Nucleus accumbens (tissue), 56 donors: Measurements from ENCODE around the gene NCBP1.
"Not testable (repeated sequence)": the region's sequence is repeated elsewhere in the genome, so short reads cannot be mapped to it uniquely, and the experiment has no call there.

ENCODE experiments used
- DNase-seq, 56 donors: peaks; one replicate each; lab custom pipeline; 2025; lab: John Stamatoyannopoulos, UW

NCBP1 gene

DNA sequence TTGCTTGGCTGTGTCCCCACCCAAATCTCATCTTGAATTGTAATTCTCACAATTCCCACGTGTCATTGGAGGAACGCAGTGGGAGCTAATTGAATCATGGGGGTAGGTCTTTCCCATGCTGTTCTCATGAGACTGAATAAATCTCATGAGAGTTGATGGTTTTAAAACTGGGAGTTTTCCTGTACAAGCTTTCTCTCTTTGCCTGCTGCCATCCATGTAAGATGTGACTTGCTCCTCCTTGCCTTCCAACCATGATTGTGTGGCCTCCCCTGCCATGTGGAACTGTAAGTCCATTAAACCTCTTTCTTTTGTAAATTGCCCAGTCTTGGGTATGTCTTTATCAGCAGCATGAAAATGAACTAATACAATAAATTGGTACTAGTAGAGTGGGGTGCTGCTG is 13.6 kb upstream of the NCBP1 start:
- DNase-seq = not testable (repeated sequence)

DNA sequence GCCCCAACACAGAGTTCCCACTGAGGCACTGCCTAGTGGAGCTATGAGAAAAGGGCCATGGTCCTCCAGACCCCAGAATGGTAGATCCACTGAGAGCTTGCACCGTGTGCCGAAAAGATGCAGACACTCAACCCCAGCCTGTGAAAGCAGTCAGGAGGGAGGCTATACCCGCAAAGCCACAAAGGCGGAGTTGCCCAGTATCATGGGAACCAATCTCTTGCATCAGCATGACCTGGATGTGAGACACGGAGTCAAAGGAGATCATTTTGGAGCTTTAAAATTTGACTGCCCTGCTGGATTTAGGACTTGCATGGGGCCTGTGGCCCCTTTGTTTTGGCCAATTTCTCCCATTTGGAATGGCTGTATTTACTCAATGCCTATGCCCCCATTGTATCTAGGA is 11.1 kb upstream of the NCBP1 start:
- not testable (repeated sequence) for DNase-seq

DNA sequence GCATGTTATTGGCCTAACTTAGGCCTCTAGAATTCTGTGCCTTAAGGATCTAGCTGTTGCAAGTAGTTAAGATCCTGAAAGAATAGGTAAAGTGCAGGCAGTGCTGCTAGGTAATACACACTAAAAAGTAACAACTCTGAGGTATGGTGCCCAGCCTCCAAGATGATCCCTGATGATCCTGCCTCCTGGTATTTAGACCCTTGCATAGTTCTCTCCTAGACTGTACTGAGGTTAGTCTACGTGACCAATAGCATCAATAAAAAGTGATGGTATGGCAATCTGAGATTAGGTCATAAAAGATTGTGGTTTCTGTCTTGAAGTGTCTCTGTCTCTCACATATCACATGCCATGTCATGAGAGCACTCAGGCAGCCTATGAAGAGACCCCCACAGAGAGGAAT is 9.7 kb upstream of the NCBP1 start:
- no peak for DNase-seq

DNA sequence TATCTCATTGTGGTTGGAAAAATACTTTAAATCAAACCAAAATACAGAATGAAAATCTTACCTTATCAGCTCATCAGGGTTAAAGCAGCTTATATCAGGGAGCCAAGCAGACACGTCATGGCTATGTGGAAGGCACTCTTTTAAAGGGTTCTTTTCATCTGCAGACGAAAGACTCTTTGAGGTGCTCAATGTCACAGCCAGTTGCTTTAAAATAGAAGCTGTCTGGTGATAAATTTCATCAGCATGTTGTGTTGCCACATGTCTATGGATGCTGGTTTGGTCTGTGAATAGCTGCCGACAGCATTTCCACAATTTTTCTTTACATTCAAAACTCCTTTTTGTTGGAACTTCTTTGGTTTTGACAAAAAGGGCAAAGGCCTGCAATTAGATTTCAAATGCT is 8.0 kb upstream of the NCBP1 start:
- no peak for DNase-seq

DNA sequence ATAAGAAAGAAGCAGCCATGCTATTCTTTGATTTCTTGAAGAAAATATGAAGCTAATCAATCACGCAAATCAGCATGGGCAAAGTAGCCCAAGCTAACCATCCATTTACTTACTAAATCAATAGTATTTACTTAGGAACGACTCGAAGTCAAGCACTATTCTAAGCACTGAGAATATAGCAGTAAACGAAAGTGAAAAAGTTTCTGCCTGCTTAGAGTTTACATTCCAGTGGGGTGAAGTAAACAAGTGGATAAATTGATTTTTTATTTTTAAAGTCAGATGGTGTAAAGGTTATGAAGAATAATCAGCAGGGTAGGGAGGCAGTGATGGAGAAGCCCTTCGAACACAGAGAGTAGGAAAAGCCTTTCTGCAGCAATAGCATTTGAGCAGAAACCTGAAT is 6.0 kb upstream of the NCBP1 start:
- no peak for DNase-seq

DNA sequence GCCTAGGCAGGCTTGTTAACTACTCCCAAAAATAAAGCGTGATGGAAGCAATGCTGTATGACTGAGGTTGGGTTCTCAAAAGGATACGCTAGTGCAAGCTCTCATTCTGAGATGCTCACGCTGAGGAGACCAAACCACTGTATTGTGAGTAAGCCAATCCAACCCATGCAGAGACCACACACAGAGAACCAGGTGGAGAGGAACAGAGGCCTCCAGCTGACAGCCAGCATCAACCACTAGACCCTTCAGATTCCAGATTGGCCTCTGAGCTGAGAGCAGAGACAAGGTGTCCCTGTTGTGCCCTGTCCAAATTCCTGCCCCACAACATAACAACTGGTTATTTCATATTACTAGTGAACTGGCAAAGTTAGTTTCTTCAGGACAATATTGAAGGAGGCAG is 5.0 kb upstream of the NCBP1 start:
- DNase-seq = no peak

DNA sequence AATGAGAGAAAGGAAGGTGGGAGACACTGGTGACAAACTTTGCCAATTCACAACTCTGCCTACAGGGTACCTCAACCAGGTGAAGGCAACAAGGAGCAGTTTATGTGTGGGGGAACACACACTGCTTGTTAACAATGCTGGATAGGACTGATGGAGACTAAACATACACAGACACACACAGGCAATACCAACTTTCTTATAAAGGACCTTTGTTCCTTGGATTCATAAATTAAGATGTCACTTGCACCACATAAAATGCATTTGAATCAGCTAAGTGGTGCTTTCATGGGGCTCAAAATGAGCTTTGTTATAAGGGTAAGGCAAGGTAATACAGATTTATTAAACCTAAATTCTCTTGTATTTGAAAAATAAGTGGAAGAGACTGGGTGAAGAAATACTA is 4.5 kb upstream of the NCBP1 start:
- DNase-seq = no peak

DNA sequence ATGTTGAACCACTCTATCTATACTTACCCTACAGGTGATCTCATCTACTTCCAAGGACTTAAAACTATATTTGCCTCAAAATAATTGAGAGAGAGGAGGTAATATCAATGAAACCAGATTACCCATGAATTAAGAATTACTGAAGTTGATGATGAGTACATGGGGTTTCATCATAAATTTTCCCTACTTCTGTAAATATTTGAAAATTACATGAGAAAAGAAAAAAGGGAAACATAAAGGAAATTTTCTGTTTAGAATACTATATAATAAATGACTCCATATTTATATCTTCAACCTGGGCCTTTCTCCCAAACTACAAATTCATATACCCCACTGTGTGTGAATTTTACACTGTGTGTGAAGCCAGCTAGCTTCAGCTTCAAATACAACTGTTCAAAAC is 3.0 kb upstream of the NCBP1 start:
- DNase-seq = no peak

DNA sequence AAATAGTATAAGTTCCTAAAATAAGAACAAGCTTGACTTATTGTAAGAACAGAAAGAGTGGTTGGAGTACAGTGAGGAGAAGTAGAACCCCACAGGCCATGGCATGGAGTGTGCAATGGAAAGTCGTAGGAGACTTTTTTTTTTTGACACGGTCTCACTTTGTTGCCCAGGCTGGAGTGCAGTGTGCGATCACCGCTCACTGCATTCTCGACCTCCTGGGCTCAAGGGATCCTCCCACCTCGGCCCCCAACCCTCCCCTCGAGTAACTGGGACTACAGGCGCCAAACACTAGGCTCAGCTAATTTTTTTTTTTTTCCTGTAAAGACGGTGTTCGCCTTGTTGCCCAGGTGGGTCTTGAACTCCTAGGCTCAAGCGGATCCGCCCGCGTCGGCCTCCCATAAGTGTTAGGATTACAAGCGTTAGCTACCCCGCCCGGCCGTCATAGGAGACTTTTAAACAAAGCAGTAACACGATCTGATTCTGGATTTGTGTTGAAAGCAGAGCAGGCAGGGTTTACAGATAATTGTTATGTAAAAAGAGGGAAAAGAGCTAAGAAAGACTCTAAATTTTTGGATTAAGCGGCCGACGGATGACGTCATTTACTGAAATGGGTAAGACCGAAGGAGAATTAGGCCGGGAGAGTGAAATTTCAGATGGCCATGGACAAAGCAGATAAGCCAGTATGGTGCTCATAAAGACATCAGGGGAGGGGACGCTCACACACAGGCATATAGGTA is 1.2 kb upstream of the NCBP1 start:
- DNase-seq = peak in 17 of 56 donors; percentile 1 to 75 (median 40)

DNA sequence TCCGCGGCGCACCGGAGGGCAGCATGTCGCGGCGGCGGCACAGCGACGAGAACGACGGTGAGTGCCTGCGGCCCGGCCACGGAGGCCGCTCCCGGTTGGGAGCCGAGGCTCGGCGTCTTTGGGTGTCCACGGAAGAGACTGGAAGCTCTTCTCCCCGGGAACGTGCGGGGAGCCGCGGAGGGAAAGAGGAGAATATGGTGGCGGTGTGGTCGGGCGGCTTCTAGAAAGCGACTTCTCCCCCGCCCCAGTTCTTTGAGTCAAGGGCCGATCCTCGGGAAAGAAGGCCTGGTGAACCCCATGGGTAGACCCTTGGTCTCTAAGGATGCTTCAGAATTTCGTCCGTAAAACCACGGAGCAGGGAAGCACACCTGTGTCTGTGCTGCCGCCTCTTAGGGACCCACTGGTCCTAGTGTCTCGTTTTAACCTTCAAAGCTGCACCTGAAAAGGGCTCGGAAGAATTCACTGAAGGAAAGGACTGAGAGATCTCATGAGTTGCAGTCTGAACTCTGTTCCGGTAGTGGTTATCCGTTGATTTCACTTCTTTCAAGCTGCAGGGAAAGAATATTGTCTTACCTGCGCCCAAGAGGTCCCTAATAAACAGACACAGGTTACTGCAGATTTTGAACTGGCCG is 354 bp downstream of the NCBP1 start:
- DNase-seq = no peak

DNA sequence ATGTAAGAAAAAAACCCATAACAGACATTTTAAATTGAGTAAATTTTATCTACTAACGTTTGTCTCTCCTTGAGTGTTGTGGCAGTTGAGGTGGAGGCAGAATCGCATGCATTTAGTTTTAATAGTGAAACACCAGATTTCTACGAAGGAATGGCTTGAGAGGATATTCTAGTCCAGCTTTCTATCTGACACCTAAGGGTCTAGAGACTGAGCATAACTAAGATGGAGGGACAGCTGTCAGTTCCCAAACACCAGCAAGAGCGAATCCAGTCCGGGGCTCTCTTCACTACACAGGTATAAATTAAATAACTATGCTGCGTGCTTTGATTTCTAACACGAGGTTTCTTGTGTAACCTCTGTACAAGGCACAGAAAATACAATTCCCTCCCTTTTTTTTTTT is 1.4 kb downstream of the NCBP1 start:
- no peak for DNase-seq

DNA sequence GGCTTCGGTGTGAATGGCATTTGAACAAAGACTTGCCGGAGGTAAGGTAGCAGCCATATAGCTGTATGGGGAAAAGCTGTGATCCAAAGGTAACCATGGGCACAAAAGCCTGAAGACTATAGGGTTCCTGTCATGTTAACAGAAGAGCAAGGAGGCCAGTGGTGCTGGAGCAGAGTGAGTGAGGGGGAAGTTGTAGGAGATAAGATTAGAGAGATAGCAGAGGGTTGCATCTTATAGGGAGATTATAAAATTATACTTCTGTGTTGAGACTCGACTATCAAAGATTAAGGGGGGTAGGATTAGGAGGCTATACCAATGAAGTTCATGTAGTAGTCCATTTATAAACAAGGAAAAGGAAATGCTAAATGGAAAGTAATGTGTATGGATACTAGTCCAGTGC is 3.3 kb downstream of the NCBP1 start:
- no peak for DNase-seq

DNA sequence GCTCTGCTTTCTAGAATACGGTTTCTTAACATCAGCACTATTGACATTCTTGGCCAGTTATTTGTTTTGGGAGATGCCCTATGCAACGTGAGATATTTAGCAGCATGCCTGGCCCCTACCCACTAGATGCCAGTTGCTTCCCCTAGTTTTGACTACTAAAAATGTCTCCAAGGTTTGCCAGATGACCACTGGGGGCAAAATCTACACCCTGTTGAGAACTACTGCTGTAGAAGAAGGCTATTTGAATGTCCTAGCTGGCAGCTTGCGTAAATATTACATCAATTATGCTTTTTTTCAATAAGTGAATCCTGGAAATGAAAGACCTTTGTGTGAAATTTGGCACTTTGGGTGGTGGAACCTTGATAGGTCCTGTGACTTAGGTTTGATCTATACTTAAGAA is 5.0 kb downstream of the NCBP1 start:
- DNase-seq = no peak

DNA sequence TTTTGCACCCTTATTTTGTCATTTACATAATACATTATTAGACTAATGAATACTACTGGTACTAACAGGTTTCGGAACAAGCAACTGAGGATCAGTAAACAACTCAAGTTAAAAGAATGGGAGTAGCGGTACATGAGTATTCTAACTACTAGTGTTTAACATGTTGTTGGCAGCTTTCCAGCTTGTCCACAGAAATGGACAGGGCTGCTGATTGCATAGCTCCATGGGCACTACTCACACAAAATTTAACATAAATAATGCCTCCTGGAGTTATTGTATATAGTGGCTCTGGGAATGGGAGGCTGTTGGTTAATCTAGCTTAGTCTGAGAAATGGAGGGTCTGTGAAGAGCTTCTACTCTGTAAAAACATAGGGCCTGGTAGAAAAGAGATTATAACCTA is 6.7 kb downstream of the NCBP1 start:
- DNase-seq = peak in 1 of 56 donors; percentile 4

DNA sequence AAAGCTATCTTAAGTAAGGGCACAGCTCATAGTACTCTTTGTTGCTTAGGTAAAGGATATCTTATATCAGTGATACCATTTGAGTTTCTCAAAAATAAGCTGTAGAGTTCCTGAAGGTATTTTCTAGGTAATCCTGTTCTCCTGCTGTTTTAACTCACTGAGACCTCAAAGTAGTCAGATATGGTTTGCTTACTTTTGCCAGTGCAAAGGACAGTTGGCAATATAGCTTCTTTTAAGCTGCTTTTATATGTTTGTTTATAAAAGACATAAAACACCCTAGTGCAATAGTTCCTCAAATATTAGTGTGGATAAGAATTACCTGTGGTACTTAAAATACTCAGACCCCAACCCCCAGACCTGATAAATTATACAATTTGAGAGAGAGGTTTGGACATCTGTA is 12.1 kb downstream of the NCBP1 start:
- no peak for DNase-seq

DNA sequence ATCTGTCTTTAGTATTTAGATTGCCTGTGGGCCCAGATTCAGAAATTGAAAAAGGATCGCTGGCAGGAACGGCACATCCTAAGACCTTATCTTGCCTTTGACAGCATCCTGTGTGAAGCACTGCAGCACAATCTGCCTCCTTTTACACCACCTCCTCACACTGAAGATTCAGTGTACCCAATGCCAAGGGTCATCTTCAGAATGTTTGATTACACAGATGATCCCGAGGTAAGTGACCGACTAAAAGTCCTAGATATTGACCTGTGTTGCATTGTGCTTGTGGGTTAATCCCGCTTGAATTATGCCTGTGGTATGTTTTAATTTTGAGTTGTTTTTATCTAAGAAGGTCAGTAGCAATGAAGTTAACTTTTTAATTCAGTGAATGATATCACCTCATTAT is 14.4 kb downstream of the NCBP1 start:
- no peak for DNase-seq

DNA sequence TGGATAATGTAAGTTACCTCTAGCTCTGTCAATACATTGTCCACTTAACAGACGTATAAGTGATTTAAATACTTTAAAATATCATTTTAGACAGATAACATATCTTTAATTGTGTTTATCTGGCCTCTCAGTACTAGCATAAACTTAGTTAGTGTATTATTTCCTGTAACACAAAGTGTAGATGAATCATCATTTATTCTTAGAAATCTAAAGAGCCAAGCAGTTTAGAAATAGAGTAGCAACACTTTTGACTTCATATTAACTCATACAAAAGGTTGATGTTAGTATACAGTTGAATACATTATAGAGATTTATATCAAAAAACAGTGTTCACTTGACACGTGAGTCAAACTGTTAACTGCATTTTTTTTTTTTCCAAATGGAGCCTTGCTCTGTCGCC is 18.0 kb downstream of the NCBP1 start:
- no peak for DNase-seq

DNA sequence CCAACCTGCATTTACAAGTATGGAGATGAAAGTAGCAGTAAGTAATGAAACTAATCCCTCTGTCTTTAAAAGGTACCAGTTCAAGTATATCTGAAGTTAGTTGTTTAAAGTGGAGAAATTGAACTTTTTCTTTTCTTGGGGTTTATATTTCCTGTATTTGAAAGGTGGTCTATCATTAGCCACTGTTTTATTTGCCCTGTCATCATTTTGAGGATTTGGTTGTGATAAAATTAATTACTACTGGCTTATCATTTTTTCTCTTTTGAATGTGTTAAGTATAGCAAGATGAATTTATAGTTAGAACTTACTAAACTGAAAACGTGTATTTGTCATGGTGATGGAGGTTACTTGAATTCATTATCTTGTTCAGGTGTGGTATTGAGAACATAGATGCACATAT is 25.1 kb downstream of the NCBP1 start:
- DNase-seq = no peak

DNA sequence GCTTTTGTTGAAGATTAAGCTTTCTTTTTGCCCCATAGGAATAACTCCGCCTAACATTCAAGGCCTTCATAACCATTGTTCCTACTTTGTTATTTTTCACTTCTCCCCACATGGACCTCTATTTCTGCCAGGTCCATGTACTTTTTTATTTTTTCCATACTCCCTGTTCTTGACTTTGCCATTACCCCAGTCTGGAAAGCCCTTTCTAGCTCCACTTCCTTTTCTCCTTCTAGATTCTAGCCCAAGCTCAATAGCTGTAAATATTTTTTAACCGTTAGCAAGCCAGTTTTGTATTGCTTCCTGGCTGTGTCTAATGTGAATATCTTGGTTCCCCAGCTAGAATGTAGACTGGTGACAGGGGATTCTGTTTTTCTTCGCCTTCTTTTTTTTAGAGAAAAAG is 26.1 kb downstream of the NCBP1 start:
- DNase-seq = no peak

DNA sequence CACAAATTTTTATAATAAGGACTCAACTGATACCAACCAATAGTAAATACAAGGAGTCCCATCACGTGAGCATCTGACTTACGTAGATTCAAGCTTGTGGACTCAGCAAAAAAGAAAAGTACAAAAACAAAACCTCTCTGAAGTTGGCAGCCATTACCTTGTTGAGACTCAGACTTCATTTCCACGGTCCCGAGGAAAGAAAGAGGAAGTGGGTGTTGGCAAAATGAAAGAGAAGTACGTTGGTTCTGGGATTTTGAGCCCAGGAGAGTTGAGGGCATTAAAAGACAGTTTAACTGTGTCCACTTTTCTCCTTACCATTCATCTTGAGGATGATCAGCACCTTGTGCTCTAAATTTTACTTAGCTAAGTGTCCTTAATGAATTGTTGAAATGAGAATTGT is 26.7 kb downstream of the NCBP1 start:
- DNase-seq = peak in 1 of 56 donors; percentile 11

DNA sequence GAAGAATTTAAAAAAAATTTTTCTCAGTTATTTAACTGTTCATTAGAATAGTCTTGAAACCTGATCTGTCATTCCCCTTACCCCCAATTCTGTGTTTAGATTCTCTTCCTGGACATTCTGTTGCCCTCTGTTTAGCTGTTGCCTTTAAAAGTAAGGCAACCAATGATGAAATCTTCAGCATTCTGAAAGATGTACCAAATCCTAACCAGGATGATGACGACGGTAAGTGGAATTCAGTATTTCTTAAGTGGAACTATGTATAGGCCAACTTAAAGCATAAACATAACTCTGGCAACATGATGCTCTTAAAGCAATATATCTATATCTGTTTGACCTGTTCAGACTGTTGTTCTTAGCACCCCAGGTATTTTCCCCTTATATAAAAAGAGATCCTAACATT is 27.2 kb downstream of the NCBP1 start:
- DNase-seq = no peak

DNA sequence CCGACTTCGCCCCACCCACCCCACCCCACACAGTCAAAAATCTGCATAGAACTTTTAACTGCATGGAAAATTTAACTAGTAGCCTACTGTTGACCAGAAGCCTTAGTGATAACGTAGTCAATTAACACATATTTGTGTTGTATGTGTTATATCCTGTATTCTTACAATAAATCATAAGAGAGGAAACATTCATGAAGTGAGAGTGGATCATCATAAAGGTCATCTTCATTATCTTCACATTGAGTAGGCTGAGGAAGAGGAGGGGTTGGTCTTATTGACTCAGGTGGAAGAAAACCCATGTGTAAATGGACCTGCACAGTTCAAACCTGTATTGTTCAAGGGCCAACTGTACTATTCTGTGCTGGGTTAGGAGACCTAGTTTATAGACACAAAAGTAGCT is 32.1 kb downstream of the NCBP1 start:
- no peak for DNase-seq
